ENCODE measurements around the gene KLK3.

KLK3 gene

GRCh38 chr19:50873056-50873455, 18.3 kb downstream of the KLK3 start, which contains the start of gene KLK2:
Gene KLK2 (plus strand): TSS chr19:50873439. CDS start chr19:50873474, 35 bp downstream.
- no peak for TF ChIP-seq CTCF (IDR thresholded peaks at IDR 0.05; ENCODE audit: low read depth, low read length, missing control alignments)
- DNase-seq (ENCODE audit: extremely low read depth, low read depth) = no peak
- no peak within 1 kb of the TSS for H3K4me3 ChIP-seq (replicated peaks; ENCODE audit: low read depth, low read length)

GRCh38 chr19:50874211-50874610, 19.5 kb downstream of the KLK3 start:
- H3K4me3 ChIP-seq (replicated peaks; ENCODE audit: low read depth, low read length) = no peak overlapping the region
- DNase-seq (ENCODE audit: extremely low read depth, low read depth) = no peak
- TF ChIP-seq CTCF (IDR thresholded peaks at IDR 0.05; ENCODE audit: low read depth, low read length, missing control alignments) = no peak

GRCh38 chr19:50875795-50876422, 21.2 kb downstream of the KLK3 start:
- TF ChIP-seq CTCF (IDR thresholded peaks at IDR 0.05; ENCODE audit: low read depth, low read length, missing control alignments) = no peak
- H3K4me3 ChIP-seq (replicated peaks; ENCODE audit: low read depth, low read length) = no peak overlapping the region
- no peak for DNase-seq (ENCODE audit: extremely low read depth, low read depth)

GRCh38 chr19:50876456-50876855, 21.7 kb downstream of the KLK3 start:
- TF ChIP-seq CTCF (IDR thresholded peaks at IDR 0.05; ENCODE audit: low read depth, low read length, missing control alignments) = no peak
- no peak for DNase-seq (ENCODE audit: extremely low read depth, low read depth)
- no peak overlapping the region for H3K4me3 ChIP-seq (replicated peaks; ENCODE audit: low read depth, low read length)

GRCh38 chr19:50877338-50877737, 22.6 kb downstream of the KLK3 start:
- DNase-seq (ENCODE audit: extremely low read depth, low read depth) = no peak
- TF ChIP-seq CTCF (IDR thresholded peaks at IDR 0.05; ENCODE audit: low read depth, low read length, missing control alignments) = no peak
- no peak overlapping the region for H3K4me3 ChIP-seq (replicated peaks; ENCODE audit: low read depth, low read length)

- no peak overlapping the region for H3K4me3 ChIP-seq (replicated peaks; ENCODE audit: low read depth, low read length)
- no peak for DNase-seq (ENCODE audit: extremely low read depth, low read depth)
- no peak for TF ChIP-seq CTCF (IDR thresholded peaks at IDR 0.05; ENCODE audit: low read depth, low read length, missing control alignments)
Observed at GRCh38 chr19:50878851-50879250, 24.1 kb downstream of the KLK3 start.

GRCh38 chr19:50880241-50880640, 25.5 kb downstream of the KLK3 start:
- no peak for TF ChIP-seq CTCF (IDR thresholded peaks at IDR 0.05; ENCODE audit: low read depth, low read length, missing control alignments)
- no peak for DNase-seq (ENCODE audit: extremely low read depth, low read depth)
- H3K4me3 ChIP-seq (replicated peaks; ENCODE audit: low read depth, low read length) = no peak overlapping the region
